ENCODE results near the gene TBC1D14. TPM values are rescaled to one million over a fixed set of nuclear protein-coding genes. Genes with fewer than 3 reads are reported as not detected.

TBC1D14 gene
- total and polyA plus RNA-seq, 9 of the 15 experiments (the other 6 are each of a cell fraction or from before 2014, with no cell fraction given): 2.1 to 59.6 (median 44.8) TPM

DNA sequence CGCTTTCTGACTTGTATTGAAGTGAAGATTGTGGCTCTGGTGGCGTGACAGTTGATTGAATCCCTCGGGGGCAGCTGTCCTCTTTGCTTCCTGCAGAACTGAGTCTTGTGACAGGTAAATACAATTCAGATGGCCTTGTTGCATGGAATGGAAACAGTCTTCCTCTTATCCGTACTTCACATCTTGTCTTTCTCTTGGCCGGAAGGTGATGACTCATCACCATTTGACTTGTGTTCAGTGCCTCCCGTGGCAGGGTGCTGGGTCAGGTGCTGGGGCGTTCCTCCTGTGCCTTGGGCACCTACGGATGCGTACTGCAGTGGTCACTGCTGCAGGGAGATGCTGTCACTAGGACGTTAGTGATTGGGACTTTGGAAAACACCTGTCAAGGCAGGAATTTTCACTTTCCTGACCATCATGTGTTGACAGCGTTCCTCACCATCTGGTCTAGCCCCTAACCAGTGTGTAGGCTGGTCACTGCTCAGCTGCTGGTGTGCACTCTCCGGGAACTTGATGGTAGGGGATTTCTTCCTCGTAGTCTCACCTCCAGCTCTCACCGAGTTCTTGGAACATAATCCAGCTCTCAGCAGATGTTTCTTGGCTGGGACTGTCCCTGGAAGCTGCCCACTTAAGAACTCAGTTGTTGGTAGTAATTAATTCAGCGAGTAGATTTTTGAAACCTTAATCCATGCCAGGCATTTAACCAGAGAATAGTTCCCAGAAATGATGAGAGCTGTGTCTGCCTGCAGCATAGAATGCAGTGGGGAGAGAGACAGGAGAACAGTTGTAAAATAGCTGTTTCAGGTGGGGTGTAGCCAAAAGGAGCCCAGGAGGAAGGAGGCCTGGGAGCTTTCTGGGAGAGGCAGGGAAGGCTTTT is 7.2 kb downstream of the TBC1D14 start (continued):
- TF ChIP-seq ETV6 (IDR thresholded peaks at IDR 0.05; ENCODE audit: borderline replicate concordance in 1 of 2, low read depth in 2 of 2, low read length in 1 of 2): peak in 1 of 2 experiments; percentile 43; a peak in 1 of 4 replicates
- TF ChIP-seq ETV6 (CRISPR knock-in tag; IDR thresholded peaks at IDR 0.05; ENCODE audit: borderline replicate concordance): no peak
- TF ChIP-seq, protein P1, sequence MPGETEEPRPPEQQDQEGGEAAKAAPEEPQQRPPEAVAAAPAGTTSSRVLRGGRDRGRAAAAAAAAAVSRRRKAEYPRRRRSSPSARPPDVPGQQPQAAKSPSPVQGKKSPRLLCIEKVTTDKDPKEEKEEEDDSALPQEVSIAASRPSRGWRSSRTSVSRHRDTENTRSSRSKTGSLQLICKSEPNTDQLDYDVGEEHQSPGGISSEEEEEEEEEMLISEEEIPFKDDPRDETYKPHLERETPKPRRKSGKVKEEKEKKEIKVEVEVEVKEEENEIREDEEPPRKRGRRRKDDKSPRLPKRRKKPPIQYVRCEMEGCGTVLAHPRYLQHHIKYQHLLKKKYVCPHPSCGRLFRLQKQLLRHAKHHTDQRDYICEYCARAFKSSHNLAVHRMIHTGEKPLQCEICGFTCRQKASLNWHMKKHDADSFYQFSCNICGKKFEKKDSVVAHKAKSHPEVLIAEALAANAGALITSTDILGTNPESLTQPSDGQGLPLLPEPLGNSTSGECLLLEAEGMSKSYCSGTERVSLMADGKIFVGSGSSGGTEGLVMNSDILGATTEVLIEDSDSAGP (CRISPR knock-in tag; IDR thresholded peaks at IDR 0.05): no peak
- TF ChIP-seq KDM5B (IDR thresholded peaks at IDR 0.05; ENCODE audit: insufficient replicate concordance, low read depth, low read length): peak; percentile 37
- no peak for TF ChIP-seq ZNF282 (CRISPR knock-in tag; IDR thresholded peaks at IDR 0.05)
- peak; percentile 76 to 91 for TF ChIP-seq TRIM24 (IDR thresholded peaks at IDR 0.05)
- TF ChIP-seq MECOM (CRISPR knock-in tag; IDR thresholded peaks at IDR 0.05): peak; percentile 73; the same call in 1 of the 2 replicates
- no peak for TF ChIP-seq SREBF1 (IDR thresholded peaks at IDR 0.05; ENCODE audit: borderline replicate concordance, low read depth, low read length)
- no peak for TF ChIP-seq TCFL5 (CRISPR knock-in tag; conservative IDR thresholded peaks at IDR 0.05)
- TF ChIP-seq IRF2 (CRISPR knock-in tag; IDR thresholded peaks at IDR 0.05): no peak
- TF ChIP-seq, protein P2, sequence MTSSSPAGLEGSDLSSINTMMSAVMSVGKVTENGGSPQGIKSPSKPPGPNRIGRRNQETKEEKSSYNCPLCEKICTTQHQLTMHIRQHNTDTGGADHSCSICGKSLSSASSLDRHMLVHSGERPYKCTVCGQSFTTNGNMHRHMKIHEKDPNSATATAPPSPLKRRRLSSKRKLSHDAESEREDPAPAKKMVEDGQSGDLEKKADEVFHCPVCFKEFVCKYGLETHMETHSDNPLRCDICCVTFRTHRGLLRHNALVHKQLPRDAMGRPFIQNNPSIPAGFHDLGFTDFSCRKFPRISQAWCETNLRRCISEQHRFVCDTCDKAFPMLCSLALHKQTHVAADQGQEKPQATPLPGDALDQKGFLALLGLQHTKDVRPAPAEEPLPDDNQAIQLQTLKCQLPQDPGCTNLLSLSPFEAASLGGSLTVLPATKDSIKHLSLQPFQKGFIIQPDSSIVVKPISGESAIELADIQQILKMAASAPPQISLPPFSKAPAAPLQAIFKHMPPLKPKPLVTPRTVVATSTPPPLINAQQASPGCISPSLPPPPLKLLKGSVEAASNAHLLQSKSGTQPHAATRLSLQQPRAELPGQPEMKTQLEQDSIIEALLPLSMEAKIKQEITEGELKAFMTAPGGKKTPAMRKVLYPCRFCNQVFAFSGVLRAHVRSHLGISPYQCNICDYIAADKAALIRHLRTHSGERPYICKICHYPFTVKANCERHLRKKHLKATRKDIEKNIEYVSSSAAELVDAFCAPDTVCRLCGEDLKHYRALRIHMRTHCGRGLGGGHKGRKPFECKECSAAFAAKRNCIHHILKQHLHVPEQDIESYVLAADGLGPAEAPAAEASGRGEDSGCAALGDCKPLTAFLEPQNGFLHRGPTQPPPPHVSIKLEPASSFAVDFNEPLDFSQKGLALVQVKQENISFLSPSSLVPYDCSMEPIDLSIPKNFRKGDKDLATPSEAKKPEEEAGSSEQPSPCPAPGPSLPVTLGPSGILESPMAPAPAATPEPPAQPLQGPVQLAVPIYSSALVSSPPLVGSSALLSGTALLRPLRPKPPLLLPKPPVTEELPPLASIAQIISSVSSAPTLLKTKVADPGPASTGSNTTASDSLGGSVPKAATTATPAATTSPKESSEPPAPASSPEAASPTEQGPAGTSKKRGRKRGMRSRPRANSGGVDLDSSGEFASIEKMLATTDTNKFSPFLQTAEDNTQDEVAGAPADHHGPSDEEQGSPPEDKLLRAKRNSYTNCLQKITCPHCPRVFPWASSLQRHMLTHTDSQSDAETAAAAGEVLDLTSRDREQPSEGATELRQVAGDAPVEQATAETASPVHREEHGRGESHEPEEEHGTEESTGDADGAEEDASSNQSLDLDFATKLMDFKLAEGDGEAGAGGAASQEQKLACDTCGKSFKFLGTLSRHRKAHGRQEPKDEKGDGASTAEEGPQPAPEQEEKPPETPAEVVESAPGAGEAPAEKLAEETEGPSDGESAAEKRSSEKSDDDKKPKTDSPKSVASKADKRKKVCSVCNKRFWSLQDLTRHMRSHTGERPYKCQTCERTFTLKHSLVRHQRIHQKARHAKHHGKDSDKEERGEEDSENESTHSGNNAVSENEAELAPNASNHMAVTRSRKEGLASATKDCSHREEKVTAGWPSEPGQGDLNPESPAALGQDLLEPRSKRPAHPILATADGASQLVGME (CRISPR knock-in tag; IDR thresholded peaks at IDR 0.05): no peak
- TF ChIP-seq DMBX1 (CRISPR knock-in tag; IDR thresholded peaks at IDR 0.05; ENCODE audit: borderline replicate concordance): peak; percentile 71
- TF ChIP-seq HNRNPH1 (optimal IDR thresholded peaks at IDR 0.05; ENCODE audit: low read depth, low read length): no peak
- TF ChIP-seq ZFP36 (IDR thresholded peaks at IDR 0.05; ENCODE audit: low read depth, low read length, partially characterized antibody): no peak

All from K562 (cell line).